Ishikawa (cell line): ENCODE results near the gene KBTBD4.

ENCODE experiments used
- CEBPB ChIP-seq: IDR thresholded peaks from 2 replicates; pipeline ENCODE4 v1.6.1; 2012
- CREB1 ChIP-seq: IDR thresholded peaks from 2 replicates; pipeline ENCODE4 v1.6.1; 2012; ENCODE audit warnings: low read depth
- EGR1 ChIP-seq: IDR thresholded peaks from 2 replicates; pipeline ENCODE4 v1.6.1; 2012
- EP300 ChIP-seq: IDR thresholded peaks from 2 replicates; pipeline ENCODE4 v1.6.1; 2012; ENCODE audit warnings: borderline replicate concordance
- FOXM1 ChIP-seq: IDR thresholded peaks from 2 replicates; pipeline ENCODE4 v1.6.1; 2012; ENCODE audit warnings: low read depth, borderline replicate concordance
- MAX ChIP-seq: IDR thresholded peaks from 2 replicates; pipeline ENCODE4 v1.6.1; 2012
- NFIC ChIP-seq: IDR thresholded peaks from 2 replicates; pipeline ENCODE4 v1.6.1; 2012
- RAD21 ChIP-seq: IDR thresholded peaks from 2 replicates; pipeline ENCODE4 v1.6.1; 2012; ENCODE audit warnings: low read depth
- REST ChIP-seq: IDR thresholded peaks from 2 replicates; pipeline ENCODE4 v1.6.1; 2012; ENCODE audit warnings: low read depth, mild to moderate bottlenecking
- TAF1 ChIP-seq: IDR thresholded peaks from 2 replicates; pipeline ENCODE4 v1.6.1; 2012; ENCODE audit warnings: low read depth, mild to moderate bottlenecking
- TCF12 ChIP-seq: IDR thresholded peaks from 2 replicates; pipeline ENCODE4 v1.6.1; 2012; ENCODE audit warnings: low read depth
- TEAD4 ChIP-seq: IDR thresholded peaks from 2 replicates; pipeline ENCODE4 v1.6.1; 2012
- USF1 ChIP-seq: IDR thresholded peaks from 2 replicates; pipeline ENCODE4 v1.6.1; 2012
- YY1 ChIP-seq: IDR thresholded peaks from 2 replicates; pipeline ENCODE4 v1.6.1; 2012; ENCODE audit warnings: low read depth
- ZBTB7A ChIP-seq: IDR thresholded peaks from 2 replicates; pipeline ENCODE4 v1.6.1; 2012; ENCODE audit warnings: low read depth

KBTBD4 gene

GRCh38 chr11:47571357-47571729 lies 7.4 kb downstream of the KBTBD4 start:
- TF ChIP-seq CEBPB (no peak), FOXM1 (no peak), TCF12 (no peak), MAX (no peak), CREB1 (no peak), REST (no peak), EP300 (no peak), YY1 (no peak), EGR1 (no peak), TEAD4 (no peak), RAD21 (no peak)

GRCh38 chr11:47570651-47571356 lies 8.0 kb downstream of the KBTBD4 start:
- TF ChIP-seq USF1: no peak
- TF ChIP-seq FOXM1: no peak
- no peak for TF ChIP-seq NFIC
- TF ChIP-seq MAX: no peak
- no peak for TF ChIP-seq EP300
- TF ChIP-seq TEAD4: no peak
- TF ChIP-seq TCF12: no peak
- no peak for TF ChIP-seq ZBTB7A
- TF ChIP-seq CEBPB: no peak
- no peak for TF ChIP-seq EGR1
- TF ChIP-seq TAF1: no peak
- no peak for TF ChIP-seq YY1

- TF ChIP-seq EGR1 (no peak), YY1 (no peak), TCF12 (no peak), USF1 (no peak), NFIC (no peak), MAX (no peak), CREB1 (no peak), TEAD4 (no peak), FOXM1 (no peak), EP300 (no peak), TAF1 (no peak), ZBTB7A (no peak), RAD21 (no peak), REST (no peak), CEBPB (no peak)
Observed at GRCh38 chr11:47569646-47570045, 9.1 kb downstream of the KBTBD4 start.

- TF ChIP-seq TEAD4: 0 out of 2 replicates have a peak, but pooled peaks have one; percentile 28
- no peak for TF ChIP-seq ZBTB7A
Observed at GRCh38 chr11:47566149-47566698, 12.5 kb downstream of the KBTBD4 start.

- peak; percentile 48; the same call in 1 of the 2 replicates for TF ChIP-seq ZBTB7A
- TF ChIP-seq YY1: peak; percentile 87
- TF ChIP-seq NFIC: no peak
- TF ChIP-seq TEAD4: no peak
- TF ChIP-seq USF1: peak; percentile 2; the same call in 1 of the 2 replicates
- 0 out of 2 replicates have a peak, but pooled peaks have one; percentile 14 for TF ChIP-seq EP300
- TF ChIP-seq REST: no peak
- TF ChIP-seq TCF12: no peak
- TF ChIP-seq RAD21: no peak
- TF ChIP-seq EGR1: no peak
- no peak for TF ChIP-seq CREB1
- TF ChIP-seq CEBPB: no peak
- peak; percentile 64; the same call in 1 of the 2 replicates for TF ChIP-seq TAF1
- peak; percentile 96 for TF ChIP-seq MAX
- no peak for TF ChIP-seq FOXM1
Observed at GRCh38 chr11:47565340-47566148, 13.2 kb downstream of the KBTBD4 start, which contains the start of gene PTPMT1. TSS of gene PTPMT1 (plus strand) at chr11:47565599. CDS start at chr11:47565623, 24 bp downstream.
